HG03280 (cell line): Measurements from ENCODE around the gene MS4A6E.

Source experiments
- ATAC-seq: cut with Tn5 transposase; IDR thresholded peaks from one replicate; pipeline ENCODE4 v1.9.1; 2021; ENCODE audit warnings: mild to moderate bottlenecking, moderate library complexity; ENCODE audit not compliant: unreplicated experiment

The MS4A6E gene

GRCh38 chr11:60371854-60372253, 44.8 kb downstream of the MS4A6E start:
- no peak for ATAC-seq

- ATAC-seq, result no peak
Measured at GRCh38 chr11:60372767-60373166, 45.7 kb downstream of the MS4A6E start.

GRCh38 chr11:60375316-60375715, 48.3 kb downstream of the MS4A6E start:
- no peak for ATAC-seq

- ATAC-seq, result no peak
Measured at GRCh38 chr11:60376601-60377000, 49.5 kb downstream of the MS4A6E start.

GRCh38 chr11:60377401-60378136, 50.5 kb downstream of the MS4A6E start:
- ATAC-seq, result peak; percentile 45

GRCh38 chr11:60378354-60378753, 51.3 kb downstream of the MS4A6E start, which contains the start of gene MS4A7:
Gene MS4A7 (plus strand): TSS chr11:60378532. CDS start chr11:60383142, 4,610 bp downstream.
- peak; percentile 78 for ATAC-seq

GRCh38 chr11:60389279-60389910, 62.3 kb downstream of the MS4A6E start:
- ATAC-seq, result peak; percentile 88

GRCh38 chr11:60390419-60390818, 63.4 kb downstream of the MS4A6E start:
- ATAC-seq, result no peak
